ENCODE results near the gene CCRL2. TPM values are rescaled to one million over a fixed set of nuclear protein-coding genes. Genes with fewer than 3 reads are reported as not detected.

The CCRL2 gene
- total and polyA plus RNA-seq, 9 of the 15 experiments (the other 6 are each of a cell fraction or from before 2014, with no cell fraction given): 3.4 to 5.7 (median 4.0) TPM

DNA sequence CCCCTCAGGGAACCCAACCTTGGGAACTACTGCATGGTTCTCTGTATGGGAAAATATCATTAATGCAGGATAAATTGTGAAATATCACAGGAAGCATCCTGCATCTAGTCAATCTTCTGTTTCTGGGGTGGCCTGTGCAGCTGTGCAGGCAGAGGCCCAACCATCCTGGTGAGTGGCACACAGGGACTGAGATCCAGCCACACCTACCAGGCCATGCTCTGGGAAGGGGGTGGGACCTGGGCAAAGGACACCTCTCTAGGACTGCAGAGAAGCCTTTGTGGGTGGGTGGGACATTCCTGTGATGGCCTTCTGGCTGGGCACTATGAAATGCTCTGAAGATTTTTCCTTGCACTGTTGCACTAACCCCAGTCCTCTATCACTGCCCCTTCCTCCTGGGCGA is 26.8 kb downstream of the CCRL2 start:
- Histone ChIP-seq H3K36me3 (ENCODE audit: control insufficient read depth, insufficient read depth, low read length) (no peaks in the 10 kb centered on the region), H3K4me3 (no peak overlapping the region), H4K20me1 (replicated peaks; ENCODE audit: control insufficient read depth, insufficient read depth, low read length) (no peaks in the 10 kb centered on the region), H3K9ac (ENCODE audit: insufficient read depth in 1 of 2, low read depth in 2 of 2, low read length in 2 of 2) (no peak overlapping the region), H3K27ac (ENCODE audit: extremely low read depth, low read depth, low read length) (no peak overlapping the region), H3K9me1 (ENCODE audit: control insufficient read depth, insufficient read depth, low read length) (no peaks in the 10 kb centered on the region), H3K27me3 (ENCODE audit: control insufficient read depth in 2 of 2, insufficient read depth in 2 of 2, low read length in 2 of 2) (peaks cover 2 to 17% of the 10 kb centered on the region in 2 experiments; a peak in 3 of 5 replicates), H3K79me2 (ENCODE audit: control insufficient read depth, insufficient read depth, low read length) (no peaks in the 10 kb centered on the region), H3K9me3 (replicated peaks; ENCODE audit: control insufficient read depth, insufficient read depth, low read depth, low read length) (0 out of 2 replicates have a peak, but pooled peaks cover 2% of the 10 kb centered on the region), H3K4me2 (ENCODE audit: insufficient read depth, low read length) (no peak overlapping the region), H2AFZ (ENCODE audit: low read depth, low read length) (no peak overlapping the region), H3K4me1 (replicated peaks in 1 of 2; ENCODE audit: control insufficient read depth in 2 of 2, insufficient read depth in 2 of 2, low read length in 2 of 2) (peaks cover 0 to 11% of the 10 kb centered on the region in 2 experiments; a peak in 3 of 5 replicates)
- DNase-seq (ENCODE audit: extremely low read depth in 1 of 4, low spot score in 3 of 4) (no peak), ATAC-seq (no peak), FAIRE-seq (no peak)
- POLR2A ChIA-PET: interaction anchor here (1.2 kb wide), 1 partner anchor 18 kb away, joined by 3 read pairs; no protein-coding TSS in a partner anchor
- 0% methylated on average over 1 of the region's 1 CpG for WGBS (ENCODE audit: insufficient coverage, low coverage, missing lambda C conversion rate)
- in situ Hi-C loops (cut with MboI) (no loop called here), intact Hi-C loops (cut with micrococcal nuclease) (no loop called here)
- TF ChIP-seq ETS2 (tag; IDR thresholded peaks at IDR 0.05; ENCODE audit: borderline replicate concordance, poor library complexity, severe bottlenecking) (no peak), SAP30 (IDR thresholded peaks at IDR 0.05; ENCODE audit: borderline replicate concordance, insufficient read depth, low read depth, low read length, poor library complexity, severe bottlenecking) (no peak), JUNB (CRISPR knock-in tag; conservative IDR thresholded peaks at IDR 0.05) (no peak)
- TF ChIP-seq, protein P1, sequence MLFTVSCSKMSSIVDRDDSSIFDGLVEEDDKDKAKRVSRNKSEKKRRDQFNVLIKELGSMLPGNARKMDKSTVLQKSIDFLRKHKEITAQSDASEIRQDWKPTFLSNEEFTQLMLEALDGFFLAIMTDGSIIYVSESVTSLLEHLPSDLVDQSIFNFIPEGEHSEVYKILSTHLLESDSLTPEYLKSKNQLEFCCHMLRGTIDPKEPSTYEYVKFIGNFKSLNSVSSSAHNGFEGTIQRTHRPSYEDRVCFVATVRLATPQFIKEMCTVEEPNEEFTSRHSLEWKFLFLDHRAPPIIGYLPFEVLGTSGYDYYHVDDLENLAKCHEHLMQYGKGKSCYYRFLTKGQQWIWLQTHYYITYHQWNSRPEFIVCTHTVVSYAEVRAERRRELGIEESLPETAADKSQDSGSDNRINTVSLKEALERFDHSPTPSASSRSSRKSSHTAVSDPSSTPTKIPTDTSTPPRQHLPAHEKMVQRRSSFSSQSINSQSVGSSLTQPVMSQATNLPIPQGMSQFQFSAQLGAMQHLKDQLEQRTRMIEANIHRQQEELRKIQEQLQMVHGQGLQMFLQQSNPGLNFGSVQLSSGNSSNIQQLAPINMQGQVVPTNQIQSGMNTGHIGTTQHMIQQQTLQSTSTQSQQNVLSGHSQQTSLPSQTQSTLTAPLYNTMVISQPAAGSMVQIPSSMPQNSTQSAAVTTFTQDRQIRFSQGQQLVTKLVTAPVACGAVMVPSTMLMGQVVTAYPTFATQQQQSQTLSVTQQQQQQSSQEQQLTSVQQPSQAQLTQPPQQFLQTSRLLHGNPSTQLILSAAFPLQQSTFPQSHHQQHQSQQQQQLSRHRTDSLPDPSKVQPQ (CRISPR knock-in tag; IDR thresholded peaks at IDR 0.05; ENCODE audit: borderline replicate concordance): no peak
- BruUV-seq (replicated peaks): no TSS peak
- CTCF ChIA-PET (ENCODE audit: low intra/inter-chr PET ratio): interaction anchor here (0.7 kb wide), 1 partner anchor 55 kb away, joined by 3 read pairs; no protein-coding TSS in a partner anchor
